B cell (primary cell): Measurements from ENCODE around the gene PIM1. TPM values are rescaled to one million over a fixed set of nuclear protein-coding genes. Genes with fewer than 3 reads are reported as not detected.

Experiments used
- ATAC-seq: fragments of 200-7000 bp; cut with Tn5 transposase; one replicate; pipeline ENCODE4 v1.10.0; 2021; ENCODE audit warnings: low read depth, mild to moderate bottlenecking, moderate number of reproducible peaks, moderate library complexity
- CTCF ChIA-PET: fragments of 350-600 bp; sonication (Branson Sonifier 250); formaldehyde crosslinking; loops from one replicate; lab custom pipeline; 2021; ENCODE audit warnings: antibody characterized with exemption, inconsistent platforms; lab: Charles Lee
- POLR2A ChIA-PET: fragments of 350-600 bp; sonication (Branson Sonifier 250); formaldehyde crosslinking; loops from one replicate; lab custom pipeline; 2021; ENCODE audit warnings: antibody characterized with exemption; lab: Charles Lee
- DNase-seq: peaks from one replicate; pipeline ENCODE4 v3.0.0; 2013
- H2AFZ ChIP-seq: 2 replicates; pipeline ENCODE4 v1.6.1; 2012; ENCODE audit warnings: mild to moderate bottlenecking, low read depth, low read length; ENCODE audit not compliant: insufficient read depth, poor library complexity, severe bottlenecking
- H3K27ac ChIP-seq, 2 donors: 1 replicate in 1 of 2; 2 replicates in 1 of 2; pipeline ENCODE4 v1.5.1; 2012 to 2013; ENCODE audit warnings: low read length in 2 of 2, mild to moderate bottlenecking in 2 of 2, moderate library complexity in 1 of 2
- H3K27me3 ChIP-seq, 4 experiments: fragments of 200-600 bp in 1 of 4; sonication (generic) in 1 of 4; replicated peaks in 1 of 4; 1 replicate in 2 of 4; 2 replicates in 2 of 4; pipeline versions ENCODE4 v1.6.1 to v1.7.0; 2013 to 2016; ENCODE audit warnings: low read length in 3 of 4, mild to moderate bottlenecking in 2 of 4, mixed read lengths in 1 of 4, moderate library complexity in 1 of 4; ENCODE audit not compliant: insufficient read depth in 4 of 4, control insufficient read depth in 3 of 4; ENCODE audit errors: control extremely low read depth in 1 of 4
- H3K36me3 ChIP-seq, 2 experiments: replicated peaks in 1 of 2; 1 replicate in 1 of 2; 2 replicates in 1 of 2; pipeline versions ENCODE4 v1.6.1 to v1.7.1; 2013; ENCODE audit warnings: low read length in 1 of 2; ENCODE audit not compliant: insufficient read depth in 2 of 2, control insufficient read depth in 1 of 2; ENCODE audit errors: control extremely low read depth in 1 of 2, extremely low read depth in 1 of 2
- H3K4me1 ChIP-seq, 2 donors: fragments of 200-600 bp in 1 of 2; sonication (generic) in 1 of 2; 1 replicate in 1 of 2; 2 replicates in 1 of 2; pipeline versions ENCODE4 v1.5.1 to v1.6.1; 2013 to 2017; ENCODE audit warnings: low read length in 2 of 2; ENCODE audit not compliant: control insufficient read depth in 2 of 2, insufficient read depth in 2 of 2
- H3K4me2 ChIP-seq: replicated peaks from 2 replicates; pipeline ENCODE3; 2012; ENCODE audit warnings: mild to moderate bottlenecking, low read depth, low read length; ENCODE audit not compliant: poor library complexity, severe bottlenecking
- H3K4me3 ChIP-seq, 5 experiments: fragments of 200-600 bp in 1 of 5; sonication (generic) in 1 of 5; 1 replicate in 3 of 5; 2 replicates in 2 of 5; pipeline versions ENCODE4 v1.5.1 to v1.7.0; 2011 to 2016; ENCODE audit warnings: low read length in 4 of 5, mild to moderate bottlenecking in 4 of 5, low read depth in 2 of 5, control low read depth in 1 of 5, moderate library complexity in 1 of 5; ENCODE audit not compliant: insufficient read depth in 1 of 5; ENCODE audit errors: control extremely low read depth in 1 of 5, extremely low read depth in 1 of 5
- H3K79me2 ChIP-seq: fragments of 200-600 bp; sonication (generic); one replicate; pipeline ENCODE4 v1.6.0; 2016; ENCODE audit warnings: low read length; ENCODE audit not compliant: control insufficient read depth, insufficient read depth
- H3K9ac ChIP-seq: fragments of 200-600 bp; sonication (generic); 2 replicates; pipeline ENCODE4 v1.6.1; 2017; ENCODE audit warnings: mild to moderate bottlenecking, low read length, moderate library complexity
- H3K9me3 ChIP-seq, 3 donors: one replicate each; pipeline versions ENCODE4 v1.6.1 to v1.7.1; 2013; ENCODE audit warnings: low read length in 2 of 3; ENCODE audit not compliant: control insufficient read depth in 2 of 3, insufficient read depth in 1 of 3; ENCODE audit errors: control extremely low read depth in 1 of 3
- H4K20me1 ChIP-seq: 2 replicates; pipeline ENCODE4 v1.6.0; 2012; ENCODE audit warnings: mild to moderate bottlenecking, low read length; ENCODE audit not compliant: insufficient read depth, control insufficient read depth, poor library complexity, severe bottlenecking
- H3K27ac Mint-ChIP-seq: one replicate; pipeline ENCODE4 v1.8.0; 2021; ENCODE audit warnings: mixed read lengths
- H3K27me3 Mint-ChIP-seq: one replicate; pipeline ENCODE4 v1.8.0; 2021; ENCODE audit warnings: mixed read lengths
- H3K4me1 Mint-ChIP-seq: one replicate; pipeline ENCODE4 v1.8.0; 2021; ENCODE audit warnings: mixed read lengths
- H3K4me3 Mint-ChIP-seq: one replicate; pipeline ENCODE4 v1.8.0; 2021; ENCODE audit warnings: mixed read lengths
- H3K9me3 Mint-ChIP-seq: one replicate; pipeline ENCODE4 v1.8.0; 2022; ENCODE audit warnings: mixed read lengths; ENCODE audit not compliant: insufficient read depth
- EZH2 ChIP-seq: IDR thresholded peaks from 2 replicates; pipeline ENCODE4 v1.6.1; 2012; ENCODE audit warnings: borderline replicate concordance, low read depth, mild to moderate bottlenecking, moderate library complexity, low read length; ENCODE audit not compliant: insufficient read depth, poor library complexity, severe bottlenecking
- WGBS: methylation state at CpG from one replicate; pipeline ENCODE4 v1.1.5; 2013; ENCODE audit warnings: missing lambda C conversion rate; ENCODE audit not compliant: insufficient coverage; 5-methylcytosine and 5-hydroxymethylcytosine counted together
- intact Hi-C: fragments of 100-400 bp; cut with micrococcal nuclease; formaldehyde crosslinking; loops from one replicate; pipeline ENCODE4 v1.10.0; 2022
- polyA plus RNA-seq: library from polyadenylated mRNA; depleted of rRNA; stranded (reverse); fragments of >200 nt; gene quantifications from 2 replicates; pipeline ENCODE4 v1.2.3, GENCODE V29; 2012
- total RNA-seq, 2 donors: library from RNA; stranded (reverse); fragments of 120-200 nt in 1 of 2; gene quantifications; 1 replicate in 1 of 2; 2 replicates in 1 of 2; pipeline versions ENCODE4 v1.2.3 to v1.2.4, GENCODE V29; 2013 to 2022
- TF ChIP-seq, protein P1 (sequence below): fragments of 200-600 bp; IDR thresholded peaks from one replicate; pipeline ENCODE4 v1.8.0; 2022; ENCODE audit warnings: antibody characterized with exemption, mild to moderate bottlenecking

Gene PIM1
- total and polyA plus RNA-seq, 2 donors (not counting 1 experiment from before 2014, with no cell fraction given): 13.6 to 102 TPM

DNA sequence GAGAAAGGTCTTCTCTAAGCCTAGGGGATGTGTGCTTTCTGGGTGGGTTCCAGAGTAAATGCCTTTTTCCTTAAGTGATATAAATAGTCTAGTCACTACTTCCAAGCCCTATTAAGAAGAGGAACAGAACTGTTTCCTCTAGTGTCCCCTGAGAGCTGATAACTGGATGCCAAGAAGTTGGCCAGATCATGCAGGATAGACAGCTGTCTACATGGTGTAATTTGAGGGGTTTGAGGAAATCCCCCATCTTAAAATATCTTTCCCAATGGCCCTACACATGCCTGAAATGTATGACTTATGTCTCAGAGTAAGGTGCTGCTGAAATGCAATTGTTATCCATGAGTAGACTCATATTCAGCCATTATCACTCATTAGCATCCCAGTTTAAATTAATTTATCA lies 20.2 kb upstream of the PIM1 start:
- no peaks in the 10 kb centered on the region for H3K9me3 Mint-ChIP-seq
- ATAC-seq: peak; percentile 45

DNA sequence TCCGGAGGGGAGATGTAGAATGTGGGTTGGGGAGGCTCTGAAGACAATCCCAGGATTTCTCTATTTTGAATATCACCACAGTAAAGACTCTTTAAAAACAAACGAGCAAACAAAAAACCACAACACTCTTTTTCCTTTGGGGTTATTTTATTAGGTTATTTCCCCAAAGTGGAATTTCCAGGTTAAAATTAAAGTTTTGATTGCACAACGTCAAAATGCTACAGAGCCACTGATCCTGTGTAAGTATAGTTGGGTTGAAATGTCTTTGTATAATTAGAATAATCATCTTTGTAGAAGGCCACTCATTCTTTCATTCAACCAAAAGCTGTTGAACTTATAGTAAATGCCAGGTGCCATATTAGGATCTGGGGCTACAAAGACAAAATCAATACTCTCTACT lies 19.6 kb upstream of the PIM1 start:
- Mint-ChIP-seq H3K4me1 (peaks cover 34% of the 10 kb centered on the region), H3K9me3 (no peaks in the 10 kb centered on the region), H3K27ac (peak overlapping the region; percentile 71), H3K27me3 (no peaks in the 10 kb centered on the region), H3K4me3 (peak overlapping the region; percentile 79)
- Histone ChIP-seq H3K9ac (no peak overlapping the region), H4K20me1 (no peaks in the 10 kb centered on the region), H3K36me3 (no peaks in the 10 kb centered on the region), H2AFZ (no peak overlapping the region), H3K4me3 (no peak overlapping the region), H3K9me3 (no peaks in the 10 kb centered on the region), H3K4me1 (peaks cover 20 to 24% of the 10 kb centered on the region in 2 donors), H3K4me2 (peak overlapping the region; percentile 17), H3K27me3 (no peaks in the 10 kb centered on the region), H3K27ac (no peak overlapping the region), H3K79me2 (no peaks in the 10 kb centered on the region)
- intact Hi-C loops: no loop called here
- no peak for DNase-seq
- ATAC-seq: no peak
- ChIA-PET CTCF (interaction anchor here (1.5 kb wide), 1 partner anchor 22 kb away, joined by 11 read pairs; no protein-coding TSS in a partner anchor), POLR2A (interaction anchor here (0.8 kb wide), 2 partner anchors 20 to 99 kb away, joined by 3 to 5 read pairs; no protein-coding TSS in a partner anchor)
- no CpG with 5 or more reads among the region's 3 CpGs for WGBS
- TF ChIP-seq, protein P1, sequence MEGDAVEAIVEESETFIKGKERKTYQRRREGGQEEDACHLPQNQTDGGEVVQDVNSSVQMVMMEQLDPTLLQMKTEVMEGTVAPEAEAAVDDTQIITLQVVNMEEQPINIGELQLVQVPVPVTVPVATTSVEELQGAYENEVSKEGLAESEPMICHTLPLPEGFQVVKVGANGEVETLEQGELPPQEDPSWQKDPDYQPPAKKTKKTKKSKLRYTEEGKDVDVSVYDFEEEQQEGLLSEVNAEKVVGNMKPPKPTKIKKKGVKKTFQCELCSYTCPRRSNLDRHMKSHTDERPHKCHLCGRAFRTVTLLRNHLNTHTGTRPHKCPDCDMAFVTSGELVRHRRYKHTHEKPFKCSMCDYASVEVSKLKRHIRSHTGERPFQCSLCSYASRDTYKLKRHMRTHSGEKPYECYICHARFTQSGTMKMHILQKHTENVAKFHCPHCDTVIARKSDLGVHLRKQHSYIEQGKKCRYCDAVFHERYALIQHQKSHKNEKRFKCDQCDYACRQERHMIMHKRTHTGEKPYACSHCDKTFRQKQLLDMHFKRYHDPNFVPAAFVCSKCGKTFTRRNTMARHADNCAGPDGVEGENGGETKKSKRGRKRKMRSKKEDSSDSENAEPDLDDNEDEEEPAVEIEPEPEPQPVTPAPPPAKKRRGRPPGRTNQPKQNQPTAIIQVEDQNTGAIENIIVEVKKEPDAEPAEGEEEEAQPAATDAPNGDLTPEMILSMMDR: no peak
- no peak for TF ChIP-seq EZH2

More for the DNA sequence above, 20.2 kb upstream of the PIM1 start:
- intact Hi-C loops: no loop called here
- no peaks in the 10 kb centered on the region for H3K27me3 ChIP-seq
- no peak for TF ChIP-seq EZH2
- TF ChIP-seq, protein P1: no peak
- H3K4me3 ChIP-seq: no peak overlapping the region
- no peak overlapping the region for H3K27ac ChIP-seq
- peak overlapping the region; percentile 17 for H3K4me2 ChIP-seq
- H3K79me2 ChIP-seq: no peaks in the 10 kb centered on the region
- no peaks in the 10 kb centered on the region for H3K36me3 ChIP-seq
- Mint-ChIP-seq H3K4me1 (peaks cover 30% of the 10 kb centered on the region), H3K27ac (peak overlapping the region; percentile 71), H3K27me3 (no peaks in the 10 kb centered on the region), H3K4me3 (peak overlapping the region; percentile 79)
- no peak for DNase-seq
- H2AFZ ChIP-seq: no peak overlapping the region
- H4K20me1 ChIP-seq: no peaks in the 10 kb centered on the region
- CTCF ChIA-PET: interaction anchor here (1.5 kb wide), 1 partner anchor 22 kb away, joined by 11 read pairs; no protein-coding TSS in a partner anchor
- POLR2A ChIA-PET: interaction anchor here (0.6 to 1.2 kb wide), 3 partner anchors 11 to 122 kb away, joined by 3 to 6 read pairs (median 3); no protein-coding TSS in a partner anchor
- no peaks in the 10 kb centered on the region for H3K9me3 ChIP-seq
- no peak overlapping the region for H3K9ac ChIP-seq
- H3K4me1 ChIP-seq: peaks cover 15 to 18% of the 10 kb centered on the region in 2 donors
